T follicular helper cell (primary cell): ENCODE measurements around the gene CNTFR.
"Not testable (repeated sequence)": the region's sequence is repeated elsewhere in the genome, so short reads cannot be mapped to it uniquely, and the experiment has no call there.

Experiments
- DNase-seq: peaks from one replicate; pipeline ENCODE4 v3.0.0-alpha.2; 2020; ENCODE audit warnings: low read depth

CNTFR gene

GRCh38 chr9:34554211-34555001 lies 35.1 kb downstream of the CNTFR start:
- no peak for DNase-seq

GRCh38 chr9:34553511-34554021 lies 36.0 kb downstream of the CNTFR start:
- no peak for DNase-seq

- DNase-seq: no peak
Measured at GRCh38 chr9:34552986-34553385, 36.5 kb downstream of the CNTFR start.

GRCh38 chr9:34552606-34552981 lies 36.9 kb downstream of the CNTFR start:
- DNase-seq: no peak

- no peak for DNase-seq
Measured at GRCh38 chr9:34551751-34552605, 37.5 kb downstream of the CNTFR start.

- DNase-seq: no peak
Measured at GRCh38 chr9:34550681-34551270, 38.7 kb downstream of the CNTFR start.

- DNase-seq: no peak
Measured at GRCh38 chr9:34550016-34550680, 39.4 kb downstream of the CNTFR start.

GRCh38 chr9:34549407-34549732 lies 40.2 kb downstream of the CNTFR start:
- DNase-seq: no peak

- DNase-seq: no peak
Measured at GRCh38 chr9:34547960-34548611, 41.4 kb downstream of the CNTFR start.

- peak; percentile 22 for DNase-seq
Measured at GRCh38 chr9:34546834-34547827, 42.4 kb downstream of the CNTFR start.

GRCh38 chr9:34546102-34546833 lies 43.3 kb downstream of the CNTFR start:
- DNase-seq: no peak

GRCh38 chr9:34545497-34545896 lies 44.0 kb downstream of the CNTFR start:
- no peak for DNase-seq

GRCh38 chr9:34544035-34544434 lies 45.5 kb downstream of the CNTFR start:
- no peak for DNase-seq

- DNase-seq: no peak
Measured at GRCh38 chr9:34541540-34541939, 48.0 kb downstream of the CNTFR start.

GRCh38 chr9:34540827-34541226 lies 48.7 kb downstream of the CNTFR start:
- DNase-seq: no peak

GRCh38 chr9:34536685-34537084 lies 52.8 kb downstream of the CNTFR start:
- DNase-seq: no peak

- DNase-seq: not testable (repeated sequence)
Measured at GRCh38 chr9:34532041-34532440, 57.5 kb downstream of the CNTFR start.

- no peak for DNase-seq
Measured at GRCh38 chr9:34526026-34526425, 63.5 kb downstream of the CNTFR start.

- no peak for DNase-seq
Measured at GRCh38 chr9:34524349-34524748, 65.2 kb downstream of the CNTFR start.
